H9 (cell line): ENCODE data around the gene CCT6A. TPM values are rescaled to one million over a fixed set of nuclear protein-coding genes. Genes with fewer than 3 reads are reported as not detected.

Experiments
- DNase-seq: peaks from one replicate; pipeline ENCODE4 v3.0.0-alpha.2; 2017
- H2AFZ ChIP-seq: one replicate; pipeline ENCODE4 v1.6.1; 2013; ENCODE audit warnings: mild to moderate bottlenecking, low read length, control low read depth, moderate library complexity
- H2AK5ac ChIP-seq: 2 replicates; pipeline ENCODE4 v1.6.1; 2013; ENCODE audit warnings: low read length, control low read depth, mixed read lengths; ENCODE audit not compliant: insufficient read length
- H2BK120ac ChIP-seq: one replicate; pipeline ENCODE4 v1.6.1; 2013; ENCODE audit warnings: low read depth, mild to moderate bottlenecking, low read length, control low read depth, inconsistent platforms; ENCODE audit not compliant: poor library complexity, severe bottlenecking
- H2BK12ac ChIP-seq: 2 replicates; pipeline ENCODE4 v1.6.1; 2013; ENCODE audit warnings: low read length, control low read depth, mixed read lengths, low read depth; ENCODE audit not compliant: insufficient read length
- H2BK15ac ChIP-seq: 2 replicates; pipeline ENCODE4 v1.6.1; 2013; ENCODE audit warnings: low read depth, low read length, control low read depth
- H2BK20ac ChIP-seq: one replicate; pipeline ENCODE4 v1.6.1; 2013; ENCODE audit warnings: low read depth, mild to moderate bottlenecking, low read length, control low read depth, inconsistent platforms; ENCODE audit not compliant: poor library complexity, severe bottlenecking
- H2BK5ac ChIP-seq: 2 replicates; pipeline ENCODE4 v1.6.1; 2013; ENCODE audit warnings: low read length, control low read depth, mixed read lengths; ENCODE audit not compliant: insufficient read length
- H3K14ac ChIP-seq: 2 replicates; pipeline ENCODE4 v1.6.1; 2013; ENCODE audit warnings: low read length, control low read depth; ENCODE audit not compliant: insufficient read depth
- H3K18ac ChIP-seq: 2 replicates; pipeline ENCODE4 v1.6.1; 2013; ENCODE audit warnings: low read depth, mild to moderate bottlenecking, mixed read lengths, low read length, control low read depth; ENCODE audit not compliant: insufficient read length
- H3K23ac ChIP-seq: 2 replicates; pipeline ENCODE4 v1.6.1; 2013; ENCODE audit warnings: low read length, control low read depth, mixed read lengths, low read depth; ENCODE audit not compliant: insufficient read length
- H3K23me2 ChIP-seq: 2 replicates; pipeline ENCODE4 v1.6.1; 2013; ENCODE audit warnings: low read depth, mild to moderate bottlenecking, mixed read lengths, low read length, control low read depth; ENCODE audit not compliant: insufficient read length, poor library complexity, severe bottlenecking
- H3K27ac ChIP-seq: 2 replicates; pipeline ENCODE4 v1.5.1; 2013; ENCODE audit warnings: low read length, control low read depth, mixed read lengths, low read depth; ENCODE audit not compliant: insufficient read length
- H3K27me3 ChIP-seq: 2 replicates; pipeline ENCODE4 v1.6.1; 2013; ENCODE audit warnings: low read length, control low read depth, inconsistent platforms; ENCODE audit not compliant: insufficient read depth
- H3K4ac ChIP-seq: 2 replicates; pipeline ENCODE4 v1.6.1; 2013; ENCODE audit warnings: low read depth, mild to moderate bottlenecking, control low read depth, inconsistent platforms, low read length, moderate library complexity
- H3K4me1 ChIP-seq: 2 replicates; pipeline ENCODE4 v1.6.1; 2013; ENCODE audit warnings: low read length, control low read depth, inconsistent platforms; ENCODE audit not compliant: insufficient read depth
- H3K4me2 ChIP-seq: 2 replicates; pipeline ENCODE4 v1.6.1; 2013; ENCODE audit warnings: low read length, control low read depth, mixed read lengths; ENCODE audit not compliant: insufficient read length, insufficient read depth
- H3K56ac ChIP-seq: 2 replicates; pipeline ENCODE4 v1.6.1; 2013; ENCODE audit warnings: low read depth, mild to moderate bottlenecking, mixed read lengths, low read length, control low read depth; ENCODE audit not compliant: insufficient read length
- H3K79me1 ChIP-seq: 2 replicates; pipeline ENCODE4 v1.6.1; 2013; ENCODE audit warnings: low read depth, mild to moderate bottlenecking, moderate library complexity, low read length, control low read depth, inconsistent platforms; ENCODE audit not compliant: insufficient read depth, poor library complexity, severe bottlenecking
- H3K79me2 ChIP-seq: 2 replicates; pipeline ENCODE4 v1.6.1; 2013; ENCODE audit warnings: low read length, control low read depth, inconsistent platforms; ENCODE audit not compliant: insufficient read depth
- H3K9ac ChIP-seq: 2 replicates; pipeline ENCODE4 v1.6.1; 2013; ENCODE audit warnings: low read length, control low read depth, mixed read lengths; ENCODE audit not compliant: insufficient read length; ENCODE audit errors: extremely low read depth
- H3K9me3 ChIP-seq: one replicate; pipeline ENCODE4 v1.6.1; 2013; ENCODE audit warnings: low read depth, low read length, inconsistent platforms; ENCODE audit not compliant: control insufficient read depth
- H3T11ph ChIP-seq: one replicate; pipeline ENCODE4 v1.6.1; 2013; ENCODE audit warnings: mild to moderate bottlenecking, low read length, control low read depth, inconsistent platforms
- H4K20me1 ChIP-seq: one replicate; pipeline ENCODE4 v1.6.1; 2013; ENCODE audit not compliant: control insufficient read depth, insufficient read length, insufficient read depth
- H4K5ac ChIP-seq: 2 replicates; pipeline ENCODE4 v1.6.1; 2013; ENCODE audit warnings: low read depth, mild to moderate bottlenecking, mixed read lengths, low read length, control low read depth; ENCODE audit not compliant: insufficient read length
- H4K8ac ChIP-seq: replicated peaks from 2 replicates; pipeline ENCODE4 v1.6.1; 2013; ENCODE audit warnings: low read length, control low read depth, mixed read lengths, low read depth; ENCODE audit not compliant: insufficient read length
- H4K91ac ChIP-seq: 2 replicates; pipeline ENCODE4 v1.6.1; 2013; ENCODE audit warnings: low read depth, mild to moderate bottlenecking, moderate library complexity, mixed read lengths, low read length, control low read depth; ENCODE audit not compliant: insufficient read length
- H3K27ac Mint-ChIP-seq, 3 experiments: 2 replicates in 2 of 3; 3 replicates in 1 of 3; pipeline ENCODE4 v1.8.0; 2020 to 2021; ENCODE audit warnings: mixed read lengths in 3 of 3, mild to moderate bottlenecking in 1 of 3, moderate library complexity in 1 of 3
- H3K27me3 Mint-ChIP-seq: 2 replicates; pipeline ENCODE4 v1.8.0; 2021; ENCODE audit warnings: low read depth, mild to moderate bottlenecking, moderate library complexity, mixed read lengths
- H3K36me3 Mint-ChIP-seq, 3 experiments: 2 replicates in 2 of 3; 3 replicates in 1 of 3; pipeline ENCODE4 v1.8.0; 2020 to 2021; ENCODE audit warnings: low read depth in 3 of 3, mixed read lengths in 3 of 3; ENCODE audit not compliant: insufficient read depth in 1 of 3
- H3K4me1 Mint-ChIP-seq, 2 experiments: 2 replicates each; pipeline ENCODE4 v1.8.0; 2020; ENCODE audit warnings: mixed read lengths in 2 of 2
- H3K4me3 Mint-ChIP-seq, 2 experiments: 2 replicates in 1 of 2; 3 replicates in 1 of 2; pipeline ENCODE4 v1.8.0; 2020 to 2021; ENCODE audit warnings: mild to moderate bottlenecking in 2 of 2, mixed read lengths in 2 of 2, moderate library complexity in 1 of 2
- H3K9me3 Mint-ChIP-seq, 2 experiments: 2 replicates in 1 of 2; 3 replicates in 1 of 2; pipeline ENCODE4 v1.8.0; 2020; ENCODE audit warnings: mild to moderate bottlenecking in 2 of 2, mixed read lengths in 2 of 2, moderate library complexity in 1 of 2
- WGBS: extraction: QIAGEN DNeasy Blood & Tissue Kit; methylation state at CpG from one replicate; pipeline ENCODE4 v1.1.7; 2013; ENCODE audit warnings: missing lambda C conversion rate, low lambda C conversion rate, mixed read lengths; ENCODE audit not compliant: insufficient read length; ENCODE audit errors: extremely low coverage; 5-methylcytosine and 5-hydroxymethylcytosine counted together
- total RNA-seq: library from RNA; stranded (reverse); gene quantifications from 2 replicates; pipeline ENCODE4 v1.2.1, GENCODE V29; 2021
- TF ChIP-seq, protein P1 (sequence below): fragments of 200-600 bp; sonication (generic); conservative IDR thresholded peaks from 3 replicates; pipeline ENCODE4 v1.8.0; 2021; ENCODE audit warnings: antibody characterized with exemption, mild to moderate bottlenecking

The CCT6A gene
- total RNA-seq, 1 experiment from 2014 or later: 303 TPM

DNA sequence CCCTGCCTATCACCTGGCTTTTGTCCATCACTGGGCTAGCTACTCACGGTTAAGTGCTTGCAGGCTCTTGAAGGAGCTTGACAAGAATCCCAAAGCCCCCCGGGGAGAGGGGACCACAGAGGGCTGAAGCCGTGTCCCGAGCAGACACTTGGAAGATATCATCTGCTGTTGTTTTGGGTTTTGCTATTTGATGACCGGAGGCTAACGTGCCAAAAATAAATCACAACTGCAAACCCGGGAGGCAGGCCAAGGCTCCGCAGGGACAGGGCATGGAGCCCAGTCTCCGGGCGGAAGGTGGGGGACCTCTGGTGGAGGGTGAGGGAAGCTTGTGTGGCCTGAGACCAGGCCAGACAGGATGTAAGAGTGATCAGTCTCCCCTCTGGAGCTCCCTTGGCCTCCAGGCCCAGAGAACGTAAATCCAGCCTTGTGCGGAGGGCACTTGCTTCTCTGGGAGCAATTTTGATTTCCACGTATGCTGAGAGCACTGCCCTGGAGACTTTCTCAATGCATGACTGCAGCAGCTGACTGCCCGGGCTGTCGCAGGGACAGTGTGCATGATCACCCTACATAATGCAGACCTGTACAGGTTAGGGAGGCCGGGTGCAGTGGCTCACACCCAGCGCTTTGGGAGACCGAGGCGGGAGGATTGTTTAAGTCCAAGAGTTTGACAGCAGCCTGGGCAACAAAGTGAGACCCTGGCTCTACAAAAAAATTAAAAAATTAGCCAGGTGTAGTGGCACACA lies 41.4 kb downstream of the CCT6A start, which contains the start of gene PHKG1:
Gene PHKG1, minus strand, starts transcription at position 164 of the 743 bp plus-strand sequence. CDS start 4,011 bp downstream, outside the sequence.
- H3K23me2 ChIP-seq: no peaks in the 10 kb centered on the region
- no peak within 1 kb of the TSS for H3K9ac ChIP-seq
- no peak within 1 kb of the TSS for H2AFZ ChIP-seq
- H4K91ac ChIP-seq: no peak within 1 kb of the TSS
- H3K79me2 ChIP-seq: no peaks in the 10 kb centered on the region
- H3K4me3 Mint-ChIP-seq: no peak within 1 kb of the TSS
- H2BK15ac ChIP-seq: no peak within 1 kb of the TSS
- no peak within 1 kb of the TSS for H3K4ac ChIP-seq
- H2BK120ac ChIP-seq: no peak within 1 kb of the TSS
- no peak within 1 kb of the TSS for H2BK12ac ChIP-seq
- no peaks in the 10 kb centered on the region for H3K4me1 Mint-ChIP-seq
- no peak within 1 kb of the TSS for H2BK5ac ChIP-seq
- TF ChIP-seq, protein P1, sequence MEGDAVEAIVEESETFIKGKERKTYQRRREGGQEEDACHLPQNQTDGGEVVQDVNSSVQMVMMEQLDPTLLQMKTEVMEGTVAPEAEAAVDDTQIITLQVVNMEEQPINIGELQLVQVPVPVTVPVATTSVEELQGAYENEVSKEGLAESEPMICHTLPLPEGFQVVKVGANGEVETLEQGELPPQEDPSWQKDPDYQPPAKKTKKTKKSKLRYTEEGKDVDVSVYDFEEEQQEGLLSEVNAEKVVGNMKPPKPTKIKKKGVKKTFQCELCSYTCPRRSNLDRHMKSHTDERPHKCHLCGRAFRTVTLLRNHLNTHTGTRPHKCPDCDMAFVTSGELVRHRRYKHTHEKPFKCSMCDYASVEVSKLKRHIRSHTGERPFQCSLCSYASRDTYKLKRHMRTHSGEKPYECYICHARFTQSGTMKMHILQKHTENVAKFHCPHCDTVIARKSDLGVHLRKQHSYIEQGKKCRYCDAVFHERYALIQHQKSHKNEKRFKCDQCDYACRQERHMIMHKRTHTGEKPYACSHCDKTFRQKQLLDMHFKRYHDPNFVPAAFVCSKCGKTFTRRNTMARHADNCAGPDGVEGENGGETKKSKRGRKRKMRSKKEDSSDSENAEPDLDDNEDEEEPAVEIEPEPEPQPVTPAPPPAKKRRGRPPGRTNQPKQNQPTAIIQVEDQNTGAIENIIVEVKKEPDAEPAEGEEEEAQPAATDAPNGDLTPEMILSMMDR: peak; percentile 61
- no CpG with 5 or more reads among the region's 19 CpGs for WGBS
- H3K9me3 ChIP-seq: no peaks in the 10 kb centered on the region
- peaks cover 0 to 2% (median 0%) of the 10 kb centered on the region in 3 experiments; a peak in 2 of 7 replicates for H3K36me3 Mint-ChIP-seq
- peak; percentile 48 for DNase-seq
- H3K4me2 ChIP-seq: no peak within 1 kb of the TSS
- no peaks in the 10 kb centered on the region for H3K79me1 ChIP-seq
- H2AK5ac ChIP-seq: no peak within 1 kb of the TSS
- peak within 1 kb of the TSS in 2 of 3 experiments; percentile 57 to 87; a peak in 2 of 7 replicates for H3K27ac Mint-ChIP-seq
- H4K8ac ChIP-seq: no peak within 1 kb of the TSS
- no peak within 1 kb of the TSS for H4K5ac ChIP-seq
- no peak within 1 kb of the TSS for H3K23ac ChIP-seq
- H3K9me3 Mint-ChIP-seq: peaks cover 0 to 8% of the 10 kb centered on the region in 2 experiments; a peak in 2 of 5 replicates
- no peaks in the 10 kb centered on the region for H3K27me3 Mint-ChIP-seq
- H3T11ph ChIP-seq: no peak within 1 kb of the TSS
- no peaks in the 10 kb centered on the region for H4K20me1 ChIP-seq
- H3K18ac ChIP-seq: no peak within 1 kb of the TSS
- no peaks in the 10 kb centered on the region for H3K4me1 ChIP-seq
- no peak within 1 kb of the TSS for H3K27ac ChIP-seq
- no peak within 1 kb of the TSS for H3K56ac ChIP-seq
- no peaks in the 10 kb centered on the region for H3K27me3 ChIP-seq
- H2BK20ac ChIP-seq: no peak within 1 kb of the TSS
- no peak within 1 kb of the TSS for H3K14ac ChIP-seq
